Stimulated activated naive CD4-positive, alpha-beta T cell treated with Interleukin-2 at 50 U/mL for 16 hours (primary cell): ENCODE measurements around the gene FAM53B.
"Not testable (repeated sequence)": the region's sequence is repeated elsewhere in the genome, so short reads cannot be mapped to it uniquely, and the experiment has no call there.

Source experiments
- DNase-seq: peaks from one replicate; lab custom pipeline; 2025; lab: John Stamatoyannopoulos, UW

The FAM53B gene, protein sequence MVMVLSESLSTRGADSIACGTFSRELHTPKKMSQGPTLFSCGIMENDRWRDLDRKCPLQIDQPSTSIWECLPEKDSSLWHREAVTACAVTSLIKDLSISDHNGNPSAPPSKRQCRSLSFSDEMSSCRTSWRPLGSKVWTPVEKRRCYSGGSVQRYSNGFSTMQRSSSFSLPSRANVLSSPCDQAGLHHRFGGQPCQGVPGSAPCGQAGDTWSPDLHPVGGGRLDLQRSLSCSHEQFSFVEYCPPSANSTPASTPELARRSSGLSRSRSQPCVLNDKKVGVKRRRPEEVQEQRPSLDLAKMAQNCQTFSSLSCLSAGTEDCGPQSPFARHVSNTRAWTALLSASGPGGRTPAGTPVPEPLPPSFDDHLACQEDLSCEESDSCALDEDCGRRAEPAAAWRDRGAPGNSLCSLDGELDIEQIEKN

DNA sequence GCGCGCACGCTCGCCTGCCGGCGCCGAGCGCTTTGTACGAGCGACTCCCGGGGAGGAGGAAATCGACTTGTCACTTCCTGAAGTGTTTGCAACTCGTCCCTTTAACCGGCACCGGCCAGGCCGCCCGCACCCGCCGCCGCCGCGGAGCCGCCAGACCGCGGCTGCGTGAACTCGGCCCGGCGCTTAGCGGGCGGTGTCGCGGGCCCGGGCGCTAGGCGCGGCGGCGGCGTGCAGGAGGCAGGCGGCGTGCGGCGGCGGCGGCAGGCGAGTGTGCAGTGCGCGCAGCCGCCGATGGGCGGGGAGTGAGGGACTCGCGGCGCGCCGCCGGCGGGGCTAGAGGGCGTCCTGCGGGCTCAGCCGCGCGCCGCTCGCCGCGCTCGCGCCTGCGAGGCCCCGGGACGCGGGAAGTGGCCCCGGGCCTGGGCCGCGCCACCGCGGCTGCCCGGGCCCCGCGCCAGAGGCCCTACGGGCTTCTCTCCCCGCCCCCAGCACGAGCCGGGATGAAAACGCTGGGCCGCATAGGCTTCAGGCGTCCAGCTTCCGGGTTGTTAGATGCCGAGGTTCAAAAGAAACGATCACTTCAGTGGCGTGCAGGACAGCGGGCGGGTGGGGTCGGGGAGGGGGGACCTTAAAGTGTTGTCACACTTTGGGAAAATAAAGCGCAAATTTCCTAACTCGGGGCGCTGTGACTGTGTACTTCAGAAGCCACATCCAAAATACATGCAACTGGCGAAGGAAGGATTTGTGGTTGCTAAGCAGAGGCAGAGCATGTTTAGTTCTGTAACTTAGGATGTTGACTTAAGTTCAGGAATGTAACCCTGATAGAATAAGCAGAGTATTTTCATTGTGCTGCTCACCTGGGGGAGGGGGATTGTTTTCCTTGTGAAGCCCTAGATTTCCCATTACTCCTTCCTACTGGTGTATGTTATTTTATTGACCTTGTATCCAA lies at the start of gene FAM53B:
Gene FAM53B, minus strand, starts transcription at position 277 of the 949 bp plus-strand sequence. CDS start 37,665 bp downstream, outside the sequence.
- peak; percentile 77 for DNase-seq

GRCh38 chr10:124792998-124793352 lies 48.8 kb upstream of the FAM53B start:
- no peak for DNase-seq

DNA sequence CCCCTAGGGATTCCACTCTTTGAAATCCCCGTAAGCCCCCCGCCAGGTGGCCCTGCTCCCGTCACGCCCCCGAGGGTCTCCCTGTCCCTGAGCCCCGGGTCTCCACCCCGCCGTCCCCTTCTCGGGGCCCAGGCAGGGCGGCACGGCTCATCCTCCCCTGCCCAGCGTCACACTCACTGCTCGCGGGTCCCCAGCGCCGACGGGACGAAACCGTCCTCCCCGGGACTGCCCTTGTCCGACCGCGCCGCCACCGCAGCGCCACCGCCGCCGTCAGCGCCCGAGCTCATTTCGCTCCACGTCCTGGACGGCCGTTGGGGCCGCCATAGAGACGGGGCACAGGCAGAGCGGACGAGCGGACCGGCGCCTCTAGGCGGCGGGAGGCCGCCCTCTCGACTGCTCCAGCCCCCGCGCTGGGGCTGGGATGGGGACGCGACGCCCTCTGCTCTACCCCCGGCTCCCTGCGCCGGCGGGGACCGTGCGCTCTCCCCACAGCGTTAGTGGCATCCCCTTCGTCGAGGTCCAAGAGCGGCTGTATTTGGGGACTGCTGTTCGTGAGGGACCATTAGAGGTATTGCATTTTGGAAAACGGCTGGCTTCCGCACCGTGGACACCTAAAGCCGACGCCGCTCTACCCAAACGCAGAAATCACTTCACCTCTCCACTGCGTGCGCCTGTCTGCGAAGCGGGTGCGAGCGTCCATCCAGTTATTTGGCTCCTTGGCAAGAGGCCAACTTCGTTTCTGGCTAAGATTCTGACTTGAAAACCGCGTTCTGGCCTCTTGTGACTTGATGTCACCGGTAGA lies 47.6 kb upstream of the FAM53B start, which contains the start of gene EEF1AKMT2:
Gene EEF1AKMT2, minus strand, starts transcription at position 341 of the 802 bp plus-strand sequence. Its CDS starts 54 bp downstream, at position 287.
- peak; percentile 81 for DNase-seq

DNA sequence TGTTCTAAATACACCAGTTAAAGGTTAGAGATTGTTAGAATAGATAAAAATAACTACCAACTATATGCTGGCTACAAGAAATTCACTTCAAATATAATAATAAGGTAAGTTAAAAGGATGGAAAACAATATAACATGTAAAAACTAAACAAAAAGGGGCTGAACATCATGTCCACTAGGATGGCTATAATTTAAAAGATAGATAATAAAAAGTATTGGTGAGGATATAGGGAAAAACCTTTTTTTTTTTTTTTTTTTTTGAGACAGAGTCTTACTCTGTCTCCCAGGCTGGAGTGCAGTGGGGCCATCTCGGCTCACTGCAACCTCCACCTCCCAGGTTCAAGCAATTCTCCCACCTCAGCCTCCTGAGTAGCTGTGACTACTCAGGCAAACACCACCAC lies 38.7 kb upstream of the FAM53B start:
- not testable (repeated sequence) for DNase-seq

GRCh38 chr10:124768791-124769190 lies 24.6 kb upstream of the FAM53B start:
- DNase-seq, result no peak

DNA sequence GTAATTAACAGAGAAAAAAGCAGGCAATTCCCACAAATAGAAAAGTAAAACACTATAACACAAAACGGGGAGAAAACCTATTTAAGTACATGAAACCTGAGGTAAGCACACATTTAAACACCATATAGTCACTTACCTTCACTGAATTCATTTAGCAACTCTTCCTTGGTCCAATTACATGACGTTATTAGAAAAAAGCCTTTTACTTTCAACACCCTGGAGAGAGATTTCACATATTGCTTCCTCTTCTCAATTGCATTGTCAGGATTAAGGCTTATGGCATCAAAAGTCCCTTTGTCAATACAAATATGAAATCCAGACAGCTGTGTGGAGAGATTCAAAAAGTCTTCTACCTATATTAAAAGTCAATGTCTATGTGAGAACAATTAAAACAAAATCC lies 21.1 kb upstream of the FAM53B start:
- no peak for DNase-seq

- DNase-seq, result no peak
Measured at GRCh38 chr10:124763267-124763666, 19.1 kb upstream of the FAM53B start.

DNA sequence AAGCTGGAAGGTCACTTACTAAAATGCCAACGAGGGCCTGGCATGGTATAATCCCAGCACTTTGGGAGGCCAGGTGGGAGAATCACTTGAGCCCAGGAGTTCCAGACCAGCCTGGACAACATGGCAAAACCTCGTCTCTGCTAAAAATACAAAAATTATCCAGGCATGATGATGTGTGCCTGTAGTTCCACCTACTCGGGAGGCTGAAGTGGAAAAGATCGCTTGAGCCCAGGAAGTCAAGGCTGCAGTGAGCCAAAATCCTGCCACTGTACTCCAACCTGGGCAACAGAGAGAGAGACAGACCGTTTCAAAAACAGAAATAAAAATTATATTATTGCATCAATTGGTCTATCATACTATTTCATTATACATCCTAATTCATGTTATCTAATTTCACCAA lies 18.1 kb upstream of the FAM53B start:
- DNase-seq, result no peak

GRCh38 chr10:124756156-124756903 lies 12.2 kb upstream of the FAM53B start:
- no peak for DNase-seq

GRCh38 chr10:124755581-124755980 lies 11.4 kb upstream of the FAM53B start:
- DNase-seq, result no peak

DNA sequence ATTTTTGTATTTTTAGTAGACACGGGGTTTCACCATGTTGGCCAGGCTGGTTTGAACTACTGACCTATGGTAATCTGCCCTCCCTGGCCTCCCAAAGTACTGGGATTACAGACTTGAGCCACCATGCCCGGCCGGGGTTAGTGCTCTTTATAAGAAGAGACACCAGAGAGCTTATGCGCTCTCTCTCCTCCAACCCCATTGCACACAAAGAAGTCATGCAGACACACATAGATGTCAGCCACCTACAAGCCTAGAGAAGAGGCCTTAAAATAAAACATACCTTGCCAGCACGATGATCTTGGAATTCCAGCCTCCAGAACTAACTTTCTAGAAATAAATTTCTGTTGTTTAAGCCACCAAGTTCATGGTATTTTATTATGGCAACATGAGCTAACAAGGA lies 10.0 kb upstream of the FAM53B start:
- DNase-seq, result no peak

DNA sequence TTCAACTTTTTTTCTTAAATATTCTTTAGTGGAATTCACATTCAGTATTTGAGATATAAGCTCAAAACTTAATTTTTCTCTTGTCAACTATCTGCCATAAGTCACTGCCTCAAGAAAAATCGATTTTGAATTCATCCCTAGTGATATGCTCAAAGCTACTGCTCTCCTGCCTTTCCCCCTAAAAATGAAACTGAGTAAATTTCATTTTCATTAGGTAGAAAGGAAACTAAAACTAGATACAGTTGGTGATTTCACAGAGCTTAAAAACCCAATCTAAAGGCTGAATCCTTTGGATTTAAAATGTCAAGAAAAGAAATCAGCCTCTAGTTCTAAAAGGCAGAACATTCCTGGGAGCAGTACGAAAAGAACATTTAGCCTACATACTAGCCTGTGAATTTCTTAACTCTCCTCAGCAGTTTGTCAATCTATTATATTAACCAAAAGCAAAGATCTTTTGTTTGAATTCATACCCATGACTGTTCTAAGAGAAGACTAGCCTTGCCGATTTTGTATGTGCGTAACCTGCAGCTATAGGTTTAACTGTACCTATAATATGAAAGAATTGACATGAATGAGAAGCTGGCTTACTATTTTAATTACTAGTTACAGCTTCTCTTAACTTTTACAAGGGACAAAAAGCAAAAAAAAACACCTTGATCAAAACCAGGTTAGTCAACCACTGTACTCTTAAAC lies 4.9 kb upstream of the FAM53B start:
- DNase-seq, result no peak

- no peak for DNase-seq
Measured at GRCh38 chr10:124748166-124748565, 4.0 kb upstream of the FAM53B start.

GRCh38 chr10:124747745-124748144 lies 3.6 kb upstream of the FAM53B start:
- DNase-seq, result no peak

DNA sequence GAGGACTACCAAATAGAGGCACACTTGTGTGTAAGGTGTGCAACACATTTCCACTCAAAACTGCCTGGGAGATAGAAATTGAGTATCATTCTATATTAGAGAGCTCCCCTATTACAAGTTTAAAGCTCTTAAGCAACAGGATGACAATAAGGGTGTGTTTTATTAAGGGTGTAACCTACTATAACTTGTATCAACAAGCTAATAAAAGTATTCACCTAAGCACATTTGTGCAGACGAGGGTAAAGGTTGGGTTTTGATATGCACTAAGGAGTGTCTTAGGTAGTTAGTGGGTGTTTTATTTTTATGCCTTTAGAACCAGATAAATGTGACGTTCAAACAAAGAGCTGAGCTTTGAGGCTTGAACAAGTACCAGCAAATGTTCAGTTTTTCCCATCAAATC lies 2.8 kb upstream of the FAM53B start:
- DNase-seq, result no peak

GRCh38 chr10:124746447-124746846 lies 2.3 kb upstream of the FAM53B start:
- DNase-seq, result not testable (repeated sequence)

DNA sequence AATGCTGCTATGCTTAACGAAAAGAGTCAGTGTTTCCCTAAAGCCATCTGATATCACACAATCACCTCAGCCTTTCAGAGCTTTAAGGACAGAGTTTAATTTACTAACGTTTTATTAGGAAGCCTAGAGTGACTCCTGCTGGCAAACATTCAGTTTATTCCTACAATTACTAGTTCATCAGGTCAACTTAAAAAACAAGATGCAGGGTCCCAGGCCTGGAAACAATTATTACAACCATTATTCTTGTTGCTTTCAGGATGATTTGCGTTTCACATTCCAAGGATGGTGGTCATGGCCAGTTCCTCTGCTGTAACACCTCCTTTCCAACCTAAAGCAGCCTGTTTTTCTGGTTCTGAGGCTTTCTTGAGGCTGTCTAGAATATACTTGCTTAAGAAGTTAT lies 1.5 kb upstream of the FAM53B start:
- no peak for DNase-seq

- no peak for DNase-seq
Measured at GRCh38 chr10:124745252-124745651, 1.1 kb upstream of the FAM53B start.

DNA sequence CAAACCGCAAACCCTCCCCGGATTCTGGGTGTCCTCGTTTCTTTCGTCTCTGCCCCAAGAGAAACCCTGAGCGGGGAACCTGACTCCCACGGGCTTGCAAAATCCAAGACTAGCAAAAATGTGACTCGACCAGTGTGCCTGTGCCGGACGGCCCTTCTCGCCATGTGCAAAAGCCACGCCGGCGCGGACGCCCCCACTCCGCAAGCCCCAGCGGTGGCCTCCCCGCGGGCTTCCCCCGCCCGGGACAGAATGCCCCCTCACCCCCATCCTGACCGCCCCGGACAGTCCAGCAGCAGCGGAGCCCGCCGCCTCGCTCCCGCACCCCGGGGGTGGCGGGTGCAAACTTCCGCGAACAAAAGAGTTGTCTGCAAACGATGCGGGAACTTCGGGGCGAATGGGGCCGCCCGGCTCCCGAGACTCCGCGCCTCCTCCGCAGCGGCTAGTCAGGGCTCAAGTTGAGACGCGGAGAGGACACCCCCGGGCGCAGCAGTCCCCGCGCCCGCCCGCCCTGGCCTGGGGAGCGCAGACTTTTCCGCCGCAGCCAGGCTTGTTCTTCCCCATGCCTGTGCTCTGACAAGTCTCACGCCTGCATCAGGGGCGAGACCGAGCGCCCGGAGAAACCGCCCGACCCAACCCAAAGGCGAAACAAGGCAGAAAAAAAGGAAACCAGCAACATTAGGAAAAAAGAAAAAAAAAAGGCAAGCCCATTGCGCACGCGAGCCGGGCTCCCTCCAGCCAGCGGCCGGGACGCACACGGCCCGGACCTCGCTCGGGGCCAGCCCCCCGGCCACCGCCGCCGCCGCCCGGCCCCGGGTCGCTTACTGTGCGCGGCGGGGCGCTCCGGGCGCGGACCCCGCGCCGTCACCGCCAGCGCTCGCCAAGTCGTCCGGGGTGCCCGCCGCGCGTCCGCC lies 732 bp downstream of the FAM53B start:
- DNase-seq, result peak; percentile 30
